Hippocampal formation (tissue), 2 donors: ENCODE measurements around the gene ASB10.
A peak's percentile ranks its signal among the peaks of the same experiment; 100 is the strongest.

Experiments
- DNase-seq, 2 donors: peaks; one replicate each; lab custom pipeline; 2025; lab: John Stamatoyannopoulos, UW

ASB10 gene

DNA sequence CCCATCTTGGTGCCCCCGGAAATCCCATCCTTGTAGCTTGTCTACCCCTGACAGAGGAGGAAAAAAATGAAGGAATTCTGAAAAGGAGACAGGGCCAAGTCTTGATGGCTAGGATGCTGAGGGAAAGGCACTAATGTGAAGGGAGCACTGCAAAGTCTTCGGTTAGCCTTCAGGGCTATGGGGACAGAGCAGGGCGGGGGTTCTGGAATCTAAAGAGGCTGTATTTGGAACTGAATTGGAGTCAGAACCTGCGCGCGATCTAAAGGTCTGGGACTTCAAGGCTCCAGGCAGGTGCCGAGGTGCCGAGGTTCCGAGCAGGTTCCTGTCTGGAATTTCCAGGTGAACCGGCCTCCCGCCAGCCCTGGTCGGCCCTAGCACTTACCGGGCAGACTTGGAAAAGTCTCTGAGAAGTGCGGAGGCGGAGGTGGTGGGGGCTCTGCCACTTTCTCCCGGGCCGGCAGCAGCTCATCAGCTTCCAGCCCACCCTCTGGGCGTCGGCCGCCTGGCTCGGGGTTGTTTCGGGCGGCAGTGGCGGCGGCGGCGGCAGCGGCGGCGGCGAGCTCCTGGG is 20.3 kb downstream of the ASB10 start:
- DNase-seq = no peak

DNA sequence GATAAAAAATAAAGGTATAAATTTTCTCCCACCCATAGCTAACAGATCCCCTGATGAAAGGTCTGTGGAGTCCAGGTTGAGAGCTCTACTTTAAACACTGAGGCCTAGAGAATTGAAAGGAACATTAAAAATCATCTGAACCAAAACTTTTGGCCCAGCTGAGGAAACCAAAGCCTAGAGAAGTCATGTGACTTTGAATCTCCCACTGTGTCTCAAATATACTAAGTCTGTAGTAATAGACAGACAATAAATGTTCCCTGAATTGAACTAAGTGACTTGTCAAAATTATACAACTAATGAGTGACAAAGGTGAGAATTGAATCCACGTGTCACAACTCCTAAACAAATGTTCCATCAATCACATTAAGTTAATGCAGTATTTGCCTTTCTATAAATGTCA is 25.3 kb downstream of the ASB10 start:
- no peak for DNase-seq

DNA sequence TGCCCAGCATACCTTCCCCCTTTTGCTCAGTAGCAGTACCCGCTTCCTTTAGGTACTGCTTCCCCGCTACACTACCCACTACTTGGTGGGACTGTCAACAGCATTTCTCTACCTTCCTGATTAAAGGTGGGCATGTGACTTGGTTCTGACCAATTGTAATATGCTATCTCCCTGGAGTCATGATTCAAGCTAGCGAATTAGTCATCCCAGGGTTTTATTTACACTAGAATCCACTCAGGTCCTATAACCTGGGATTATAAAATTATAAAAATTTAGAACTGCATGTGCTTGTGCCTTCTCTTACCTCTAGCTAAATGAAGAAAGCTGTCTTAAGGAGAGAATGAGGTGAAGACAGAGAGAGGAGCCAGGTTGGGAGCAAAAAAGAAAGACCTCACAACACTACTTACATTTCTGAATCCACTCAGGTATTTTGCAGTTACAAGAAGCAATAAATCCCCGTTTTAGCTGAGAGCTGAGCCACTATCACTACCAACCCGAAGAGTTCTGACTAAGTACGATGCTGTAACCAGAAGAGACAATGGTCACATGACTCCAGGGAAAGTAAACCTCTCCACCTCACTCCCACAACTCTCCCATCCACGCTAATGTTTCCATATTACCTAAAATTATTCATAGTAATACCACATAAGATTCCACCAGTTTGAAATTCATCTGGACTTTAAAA is 29.3 kb downstream of the ASB10 start:
- DNase-seq = no peak

DNA sequence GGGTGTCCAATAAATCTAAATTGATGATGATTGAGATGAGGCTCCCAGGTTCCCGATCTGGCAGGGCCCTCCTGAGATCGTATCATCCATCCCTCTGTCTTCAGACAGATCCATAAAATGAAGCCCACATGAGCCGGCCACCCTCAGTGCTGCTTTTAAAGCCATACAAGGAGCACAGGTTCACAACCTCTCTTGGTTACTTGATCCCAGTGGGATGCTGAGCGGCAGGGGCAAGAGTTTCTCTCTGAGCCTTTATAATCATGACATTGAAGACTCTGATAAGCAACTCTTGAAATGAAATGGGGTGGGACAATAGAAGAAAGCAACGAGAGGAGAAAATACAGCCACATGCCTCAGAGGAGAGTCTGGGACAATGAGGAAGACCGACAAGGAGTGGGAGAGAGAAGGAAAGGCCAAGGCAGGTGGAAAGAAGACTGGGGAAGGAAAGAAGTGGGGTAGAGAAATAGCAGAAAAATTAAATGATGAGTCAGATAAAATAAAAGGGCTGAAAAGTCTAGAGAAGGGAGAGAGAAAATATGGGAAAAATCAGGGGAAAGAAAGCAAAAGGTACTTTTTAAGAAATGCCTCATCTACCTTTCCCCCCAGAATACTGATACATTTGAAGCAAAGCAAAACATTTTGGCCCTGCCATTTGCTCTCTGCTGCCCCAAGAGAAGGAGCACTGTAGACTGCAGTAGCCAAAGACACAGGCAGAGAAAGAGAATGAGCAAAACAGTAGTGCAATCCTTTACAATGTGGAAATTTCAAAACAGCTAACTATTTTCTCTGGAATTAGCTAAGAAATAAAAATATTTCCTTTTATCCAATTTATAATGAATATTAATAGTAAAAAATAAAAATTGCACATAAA is 34.2 kb downstream of the ASB10 start:
- DNase-seq = no peak

DNA sequence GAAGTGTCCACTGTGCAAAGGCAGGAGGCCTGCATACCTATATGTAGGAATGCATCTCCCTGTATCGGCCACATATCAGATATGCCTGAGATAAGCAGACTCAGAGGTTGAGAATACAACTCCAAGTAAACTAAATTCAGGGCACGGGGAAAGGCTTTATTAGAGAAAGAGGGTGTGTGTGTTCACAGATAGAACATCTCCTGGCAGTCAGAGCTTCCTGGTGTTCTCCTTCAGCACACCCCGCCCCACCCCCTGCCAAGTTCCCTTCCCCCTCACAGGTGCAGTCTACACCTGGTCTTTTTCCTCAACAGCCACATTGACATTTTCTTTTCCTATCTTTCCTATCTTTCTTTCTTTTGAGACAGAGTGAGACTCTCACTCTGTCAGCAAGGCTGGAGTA is 36.7 kb downstream of the ASB10 start:
- DNase-seq = no peak

DNA sequence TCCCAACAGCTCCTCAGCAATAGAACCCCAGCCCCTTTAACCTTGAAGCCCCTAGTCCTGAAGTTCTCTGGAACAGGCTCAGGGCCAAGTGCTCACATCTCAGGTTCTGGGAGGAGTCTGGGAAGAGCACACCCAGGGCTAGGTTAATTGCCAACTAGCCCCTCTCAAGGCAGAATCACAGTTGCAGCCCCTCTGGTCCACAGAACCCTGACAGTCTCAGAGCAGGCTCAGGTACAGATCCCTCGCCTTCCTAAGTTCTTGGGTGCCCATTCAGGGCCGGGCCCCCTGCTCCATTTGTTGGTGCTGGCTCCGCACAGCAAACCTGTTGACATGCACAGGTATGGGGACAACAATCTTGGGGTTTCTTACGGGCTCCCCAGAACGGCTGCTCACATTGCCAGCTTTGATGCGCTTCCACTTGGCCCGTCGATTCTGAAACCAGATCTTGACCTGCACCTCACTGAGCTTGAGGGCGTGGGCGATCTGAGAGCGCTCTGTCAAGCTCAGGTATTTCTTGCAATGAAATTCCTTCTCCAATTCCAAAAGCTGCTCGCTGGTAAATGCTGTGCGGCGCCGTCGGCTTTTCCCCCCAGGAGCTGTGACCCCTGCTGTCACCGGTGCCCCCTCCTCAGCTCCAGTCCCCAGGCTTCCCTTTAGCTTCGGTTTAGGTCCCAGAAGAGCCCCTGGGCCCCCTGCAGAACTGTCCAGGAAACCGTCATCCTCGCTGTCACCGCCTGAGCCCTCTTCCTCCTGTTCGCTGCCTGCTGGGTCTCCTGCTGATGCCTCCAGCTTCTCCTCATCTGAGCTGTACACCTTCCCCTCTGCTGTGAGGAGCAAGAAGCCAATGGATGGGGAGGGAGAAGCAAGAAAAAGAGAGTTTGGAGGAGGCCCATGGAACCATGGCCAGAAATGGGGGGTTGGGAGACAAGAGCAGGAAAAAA is 38.5 kb downstream of the ASB10 start:
- DNase-seq = no peak

DNA sequence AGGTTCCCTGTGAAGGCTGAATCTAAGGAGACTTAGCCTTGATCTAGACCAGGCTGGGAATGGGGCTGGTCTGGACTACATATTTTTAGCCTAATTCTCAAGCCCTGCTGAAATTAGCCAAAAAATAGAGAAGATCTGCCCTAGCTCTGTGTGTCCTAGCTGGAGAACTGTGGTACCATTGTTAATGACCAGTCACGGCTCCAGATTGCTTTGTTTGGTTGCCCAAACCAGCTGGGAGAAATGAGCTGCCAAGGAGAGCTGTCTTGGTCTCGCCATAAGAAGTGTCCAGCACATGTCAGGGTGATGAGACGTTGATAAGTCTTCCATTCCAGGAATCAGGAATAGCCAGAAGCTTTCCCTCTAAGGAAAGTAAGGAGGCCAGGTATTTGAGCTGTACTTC is 40.3 kb downstream of the ASB10 start:
- DNase-seq = peak; percentile 30 to 44

DNA sequence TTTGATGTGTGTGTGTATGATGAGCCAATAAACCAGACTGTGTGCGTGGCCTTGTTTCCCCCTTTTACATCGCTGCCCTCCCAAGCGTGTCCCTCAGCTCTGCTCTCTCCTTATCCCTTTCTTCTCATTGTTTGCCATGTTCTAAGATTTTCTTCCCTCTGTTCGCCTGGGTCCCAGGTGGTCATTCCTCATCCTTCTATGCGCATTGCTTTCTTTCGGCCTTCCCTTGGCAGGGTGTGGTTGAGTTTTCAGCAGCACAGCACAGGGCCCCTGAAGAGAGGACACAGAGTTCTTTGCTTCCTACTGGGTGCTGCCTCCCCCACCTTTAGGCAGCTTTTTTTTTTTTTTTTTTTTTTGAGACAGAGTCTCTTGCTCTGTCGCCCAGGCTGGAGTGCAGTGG is 42.7 kb downstream of the ASB10 start:
- DNase-seq = no peak

DNA sequence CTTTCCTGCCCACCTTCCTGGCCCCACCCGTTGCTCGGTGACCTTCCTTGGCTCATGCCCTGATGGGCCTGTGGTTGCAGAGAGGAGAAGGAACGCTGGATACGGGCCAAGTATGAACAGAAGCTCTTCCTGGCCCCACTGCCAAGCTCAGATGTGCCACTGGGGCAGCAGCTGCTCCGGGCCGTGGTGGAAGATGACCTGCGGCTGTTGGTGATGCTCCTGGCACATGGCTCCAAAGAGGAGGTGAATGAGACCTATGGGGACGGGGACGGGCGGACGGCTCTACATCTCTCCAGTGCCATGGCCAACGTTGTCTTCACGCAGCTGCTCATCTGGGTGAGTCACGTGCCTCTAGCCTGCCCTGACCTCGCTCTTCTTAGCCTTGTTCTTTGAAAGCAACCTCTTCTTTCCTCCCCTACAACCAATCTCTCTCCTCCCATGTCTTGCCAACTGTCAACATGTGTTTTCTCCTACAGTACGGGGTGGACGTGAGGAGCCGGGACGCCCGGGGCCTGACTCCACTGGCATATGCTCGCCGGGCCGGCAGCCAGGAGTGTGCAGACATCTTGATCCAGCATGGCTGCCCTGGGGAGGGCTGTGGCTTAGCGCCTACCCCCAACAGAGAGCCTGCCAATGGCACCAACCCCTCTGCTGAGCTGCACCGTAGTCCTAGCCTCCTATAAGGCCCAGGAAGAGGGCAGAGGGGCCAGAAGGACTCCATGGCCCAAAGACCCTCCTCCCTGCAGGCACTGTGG is 43.6 kb downstream of the ASB10 start:
- DNase-seq = no peak

DNA sequence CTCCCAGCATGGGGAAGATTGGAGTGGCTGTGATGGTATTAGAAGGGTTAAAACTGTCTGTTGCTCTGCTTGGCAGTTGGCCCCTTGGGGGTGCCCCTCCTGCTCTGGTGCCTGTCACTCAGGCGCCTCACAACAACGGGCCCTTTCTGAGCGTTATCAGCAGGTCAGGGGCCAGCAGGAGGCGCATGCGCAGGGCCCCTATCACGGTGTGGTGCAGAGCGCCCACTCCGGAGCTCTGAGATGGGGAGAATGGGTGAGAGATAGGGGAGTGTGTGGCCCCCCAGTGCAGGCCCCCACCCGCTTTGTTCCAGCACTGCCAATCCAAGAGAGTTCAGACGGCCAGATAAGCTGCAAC is 44.4 kb downstream of the ASB10 start:
- peak; percentile 81 to 83 for DNase-seq

DNA sequence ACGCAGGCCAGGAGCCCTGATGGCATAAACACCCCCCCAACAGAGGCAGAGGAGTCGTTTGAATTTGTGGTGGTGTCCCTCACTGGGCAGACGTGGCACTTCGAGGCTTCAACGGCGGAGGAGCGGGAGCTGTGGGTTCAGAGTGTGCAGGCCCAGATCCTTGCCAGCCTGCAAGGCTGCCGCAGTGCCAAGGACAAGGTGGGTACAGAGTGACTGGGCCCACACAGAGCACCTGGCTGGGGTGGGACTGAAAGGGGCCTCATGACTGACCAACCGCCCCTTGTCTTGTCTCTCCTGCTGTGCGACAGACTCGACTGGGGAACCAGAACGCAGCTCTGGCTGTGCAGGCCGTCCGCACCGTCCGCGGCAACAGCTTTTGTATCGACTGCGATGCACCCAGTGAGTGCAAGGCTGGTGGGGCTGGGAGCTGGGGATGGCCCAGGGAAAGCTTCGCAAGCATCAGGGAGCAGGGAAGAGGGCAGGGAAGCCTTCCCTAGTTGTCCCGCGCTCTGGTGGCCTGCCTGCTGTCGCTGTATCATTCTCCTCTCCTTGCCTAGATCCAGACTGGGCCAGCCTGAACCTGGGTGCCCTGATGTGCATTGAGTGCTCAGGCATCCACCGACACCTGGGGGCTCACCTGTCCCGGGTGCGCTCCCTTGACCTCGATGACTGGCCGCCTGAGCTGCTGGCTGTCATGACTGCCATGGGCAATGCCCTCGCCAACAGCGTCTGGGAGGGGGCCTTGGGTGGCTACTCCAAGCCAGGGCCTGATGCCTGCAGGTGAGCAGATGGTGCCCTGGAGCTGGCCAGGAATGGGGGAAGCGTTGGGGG is 45.0 kb downstream of the ASB10 start:
- no peak for DNase-seq

DNA sequence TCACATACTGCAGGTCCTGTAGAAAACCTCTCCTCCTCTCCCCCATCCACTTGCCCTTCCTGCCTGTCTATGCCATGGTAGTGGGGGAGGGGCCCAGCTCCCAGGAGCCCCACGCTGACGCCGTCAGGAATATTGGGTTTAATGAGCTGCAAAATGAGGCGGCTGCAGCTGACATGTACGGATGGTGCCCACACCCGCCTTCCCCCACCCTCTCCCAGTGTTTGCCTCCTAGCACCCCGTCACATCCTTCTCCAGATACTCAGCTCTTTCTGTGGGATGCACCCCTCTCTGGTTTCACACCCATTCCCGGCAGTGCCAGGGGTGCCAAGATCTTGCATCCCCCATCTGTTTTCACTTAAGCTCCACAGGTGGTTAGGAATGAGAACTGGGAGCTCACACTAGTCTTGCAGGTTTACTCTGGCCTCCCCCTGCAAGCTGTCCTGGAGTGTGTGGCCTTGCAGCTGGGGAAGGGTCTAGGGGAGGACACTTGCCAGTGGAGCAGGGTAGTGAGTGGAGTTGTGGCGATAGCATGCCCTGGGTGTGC is 45.7 kb downstream of the ASB10 start:
- no peak for DNase-seq

DNA sequence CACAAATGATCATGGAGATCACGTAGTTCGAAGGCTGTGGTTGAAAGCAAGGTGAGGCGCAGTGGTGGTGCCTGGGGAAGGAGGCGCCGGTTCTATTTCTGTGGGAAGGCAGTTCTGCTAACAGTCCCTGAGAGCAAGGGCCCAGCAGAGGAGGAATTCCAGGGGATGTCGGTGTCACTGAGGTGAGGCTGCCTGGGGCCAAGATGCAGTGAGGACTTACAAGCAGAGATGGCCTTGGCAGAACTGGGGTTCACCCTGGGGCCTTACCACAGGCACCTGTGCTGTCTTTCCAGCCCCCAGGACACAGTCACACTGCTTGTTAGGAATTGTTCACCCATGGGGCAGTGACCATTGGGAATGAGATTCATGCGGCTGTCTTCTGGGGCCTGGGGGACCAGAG is 46.2 kb downstream of the ASB10 start:
- DNase-seq = no peak

DNA sequence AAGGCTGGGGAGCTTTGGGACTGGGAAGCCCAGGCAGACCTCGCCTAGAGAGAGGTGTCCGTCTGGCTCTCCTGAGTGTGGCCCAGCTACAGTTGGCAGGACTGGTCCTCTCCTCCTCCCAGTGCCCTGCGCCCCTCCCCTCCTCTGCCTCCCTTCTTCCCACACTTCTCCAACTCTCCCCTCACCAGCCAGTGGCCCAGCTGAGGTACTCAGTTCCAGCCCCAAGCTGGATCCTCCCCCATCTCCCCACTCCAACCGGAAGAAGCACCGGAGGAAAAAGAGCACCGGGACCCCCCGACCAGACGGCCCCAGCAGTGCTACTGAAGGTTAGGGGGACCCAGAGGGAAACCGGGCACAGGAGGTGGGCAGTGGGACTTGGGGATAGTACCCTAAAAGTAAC is 47.3 kb downstream of the ASB10 start:
- no peak for DNase-seq

DNA sequence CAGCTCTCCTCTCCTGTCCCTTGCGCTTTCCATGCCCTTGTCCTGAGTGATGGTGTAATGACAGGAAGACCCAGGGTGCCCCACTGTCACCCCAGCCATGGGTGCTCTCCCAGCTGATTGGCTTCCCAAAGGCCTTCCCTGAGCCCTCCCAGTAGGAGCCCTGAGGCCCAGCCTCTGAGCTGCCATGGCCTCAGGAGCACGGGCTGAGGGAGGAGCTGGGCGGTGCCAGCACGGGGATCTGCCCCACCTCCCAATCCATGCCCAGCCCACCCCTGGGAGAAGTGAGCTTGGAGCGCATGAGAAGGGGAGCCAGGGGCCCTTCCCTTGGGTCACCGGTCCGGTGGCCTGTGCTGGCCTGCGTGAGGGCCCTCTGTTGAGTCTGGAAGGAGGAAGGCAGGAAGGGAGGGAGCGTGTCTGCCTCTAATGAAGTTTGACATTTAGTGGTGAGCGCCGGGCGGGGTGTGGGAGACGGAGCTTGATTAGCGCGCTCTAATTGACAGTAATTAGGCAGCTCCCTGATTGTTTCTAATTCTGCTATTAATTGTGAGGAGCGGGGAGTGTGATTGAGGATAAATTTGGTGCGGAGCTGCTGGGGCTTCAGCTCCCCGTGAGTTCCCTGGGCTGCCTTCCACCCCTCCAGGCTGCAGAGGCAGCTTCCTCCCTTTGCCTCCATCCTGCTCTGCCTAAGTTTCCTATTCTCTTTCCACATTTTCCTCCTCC is 47.8 kb downstream of the ASB10 start:
- DNase-seq = no peak

DNA sequence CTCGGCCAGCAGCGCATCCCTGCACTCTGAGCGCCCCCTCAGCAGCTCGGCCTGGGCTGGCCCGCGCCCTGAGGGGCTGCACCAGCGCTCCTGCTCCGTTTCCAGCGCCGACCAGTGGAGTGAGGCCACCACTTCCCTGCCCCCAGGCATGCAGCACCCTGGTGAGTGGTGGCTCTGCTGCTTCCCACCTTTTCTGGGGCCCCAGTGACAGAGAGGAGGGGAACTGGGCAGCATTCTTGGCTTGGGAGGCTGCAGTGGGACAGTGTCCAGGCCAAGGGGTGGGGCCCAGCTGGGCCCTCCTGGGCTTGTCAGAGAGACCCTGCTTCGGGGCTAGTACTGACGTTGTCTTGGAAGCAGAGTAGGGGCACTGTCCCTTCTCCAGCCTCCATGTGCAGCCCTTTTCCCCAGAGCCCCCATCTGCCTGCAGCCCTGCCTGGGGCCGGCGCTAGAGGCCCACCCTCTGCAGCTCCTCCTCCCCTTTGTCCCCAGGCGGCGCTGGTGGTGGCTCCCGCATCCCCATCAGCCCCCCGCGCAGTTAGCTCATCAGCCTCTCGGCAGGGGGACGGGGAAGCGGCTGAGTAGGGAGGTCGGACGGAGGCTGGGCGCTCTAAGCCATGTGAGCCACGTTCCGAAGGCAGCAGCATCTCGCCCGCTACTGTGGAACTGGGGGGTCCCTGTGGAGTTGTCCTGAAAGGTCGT is 48.7 kb downstream of the ASB10 start:
- DNase-seq = no peak

DNA sequence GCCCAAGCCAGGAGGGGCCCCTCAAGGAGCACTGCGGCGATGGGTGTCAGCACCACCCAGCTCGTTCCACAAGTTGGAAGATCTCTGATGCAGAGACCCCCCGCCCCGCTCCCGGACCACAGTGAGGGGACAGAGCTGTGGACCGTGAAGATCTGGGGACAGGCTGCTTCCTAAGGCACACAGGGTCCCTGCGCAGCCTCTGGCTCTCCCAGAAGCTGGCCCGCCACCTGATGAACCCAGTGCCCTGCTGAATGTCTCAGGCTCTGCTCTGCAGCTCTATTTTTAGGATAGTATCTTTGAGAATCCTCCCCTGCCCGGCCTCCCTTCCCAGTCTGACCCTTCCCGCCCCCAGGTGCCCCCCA is 49.3 kb downstream of the ASB10 start:
- DNase-seq = no peak

DNA sequence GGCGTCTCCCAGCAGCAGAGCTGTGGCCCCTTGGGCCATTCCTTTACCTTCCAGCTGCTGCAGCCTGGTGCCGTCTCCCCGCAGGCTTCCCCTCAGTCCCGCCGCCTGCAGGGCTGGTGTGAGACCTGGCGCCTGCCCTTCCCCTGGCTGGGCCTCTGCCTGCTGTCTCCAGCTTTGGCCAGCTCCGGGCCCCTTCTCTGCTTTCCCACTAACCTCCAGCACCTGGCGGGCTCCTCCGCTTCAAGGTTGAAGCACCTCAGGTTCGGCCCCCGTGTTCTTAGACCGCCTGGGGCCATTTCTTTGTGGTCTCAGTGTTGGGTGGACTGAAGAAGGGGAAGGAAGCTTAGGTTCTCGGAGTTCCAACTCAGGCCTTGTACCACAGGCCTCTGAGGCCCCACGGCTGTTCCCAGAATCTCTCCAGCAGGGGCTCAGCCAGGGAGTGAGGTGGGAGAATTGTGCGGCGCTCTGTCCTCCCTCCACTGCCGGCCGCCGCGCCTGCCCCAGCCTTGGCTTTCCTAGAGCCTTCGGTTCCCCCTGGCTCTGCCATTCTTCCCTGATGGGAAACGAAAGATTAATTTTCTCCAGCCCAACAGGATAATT is 49.9 kb downstream of the ASB10 start:
- DNase-seq = no peak
